ENCODE data around the gene SLC15A3.

GRCh38 chr11:60959431-60959830, 7.5 kb upstream of the SLC15A3 start:
- TF ChIP-seq CTCF (IDR thresholded peaks at IDR 0.05): no peak
- TF ChIP-seq POLR2A (IDR thresholded peaks at IDR 0.05): no peak
